OCI-LY3 (cell line): ENCODE data around the gene EDN1.

Experiments used
- H2AFZ ChIP-seq: fragments of 200-600, 300-600 bp; shearing (Covaris generic); 2 replicates; pipeline ENCODE4 v1.6.0; 2014; ENCODE audit warnings: antibody characterized with exemption, low read depth, low read length
- H3K27ac ChIP-seq: fragments of 200-600, 300-600 bp; sonication (generic); 2 replicates; pipeline ENCODE4 v1.5.1; 2014; ENCODE audit warnings: mild to moderate bottlenecking, low read length, moderate library complexity, mixed read lengths
- H3K27me3 ChIP-seq: fragments of 200-600, 300-600 bp; sonication (generic); 2 replicates; pipeline ENCODE4 v1.6.1; 2014; ENCODE audit warnings: low read depth, low read length, mixed read lengths
- H3K36me3 ChIP-seq: fragments of 200-600, 300-600 bp; sonication (generic); replicated peaks from 2 replicates; pipeline ENCODE3; 2014; ENCODE audit warnings: low read depth, low read length, mixed read lengths
- H3K4me1 ChIP-seq: fragments of 300-600, 200-600 bp; sonication (generic); 2 replicates; pipeline ENCODE4 v1.6.1; 2014; ENCODE audit warnings: low read length, mixed read lengths
- H3K4me2 ChIP-seq: fragments of 200-600, 300-600 bp; sonication (generic); 2 replicates; pipeline ENCODE4 v1.6.1; 2014; ENCODE audit warnings: low read length, mixed read lengths
- H3K4me3 ChIP-seq: fragments of 300-600, 200-600 bp; sonication (generic); 2 replicates; pipeline ENCODE4 v1.5.1; 2014; ENCODE audit warnings: antibody characterized with exemption, mild to moderate bottlenecking, low read length, moderate library complexity
- H3K79me2 ChIP-seq: fragments of 300-600, 200-600 bp; shearing (Covaris generic); 2 replicates; pipeline ENCODE4 v1.6.1; 2014; ENCODE audit warnings: mild to moderate bottlenecking, low read length, mixed read lengths
- H3K9ac ChIP-seq: fragments of 300-600, 200-600 bp; shearing (Covaris generic); 2 replicates; pipeline ENCODE4 v1.6.0; 2014; ENCODE audit warnings: mild to moderate bottlenecking, low read length, moderate library complexity
- H3K9me3 ChIP-seq: fragments of 200-600, 300-600 bp; shearing (Covaris generic); 2 replicates; pipeline ENCODE4 v1.6.1; 2014; ENCODE audit warnings: low read length, mixed read lengths; ENCODE audit not compliant: insufficient read depth
- H4K20me1 ChIP-seq: fragments of 200-600, 300-600 bp; sonication (generic); 2 replicates; pipeline ENCODE4 v1.6.1; 2016; ENCODE audit warnings: low read length, mixed read lengths; ENCODE audit not compliant: insufficient read depth
- CTCF ChIP-seq: fragments of 200-600, 300-600 bp; sonication (generic); IDR thresholded peaks from 2 replicates; pipeline ENCODE4 v1.5.1; 2014; ENCODE audit warnings: antibody characterized with exemption, low read length, low read depth
- EZH2phosphoT487 ChIP-seq: fragments of 200-600 bp; shearing (Covaris generic); IDR thresholded peaks from 2 replicates; pipeline ENCODE4 v1.6.1; 2018; ENCODE audit warnings: antibody characterized with exemption, mixed run types, low read depth

EDN1 gene

DNA sequence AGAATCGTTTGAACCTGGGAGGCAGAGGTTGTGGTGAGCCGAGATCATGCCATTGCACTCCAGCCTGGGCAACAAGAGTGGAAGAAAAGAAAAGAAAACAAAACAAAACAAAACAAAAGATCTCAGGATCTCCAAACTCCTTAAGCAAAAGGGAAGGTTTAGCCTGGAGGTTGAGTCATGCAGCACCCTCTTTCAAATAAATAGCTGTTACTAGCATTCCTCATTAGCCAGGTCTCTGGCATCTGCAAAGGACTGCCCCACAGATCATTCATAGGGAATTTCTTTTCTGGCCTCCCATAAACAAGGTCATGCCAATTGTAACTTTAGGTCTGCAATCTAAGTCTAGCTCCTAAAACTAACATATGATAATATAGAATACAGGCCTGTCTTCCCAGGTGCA is 37.2 kb downstream of the EDN1 start:
- H3K4me3 ChIP-seq: no peak overlapping the region
- no peak overlapping the region for H3K9ac ChIP-seq
- H3K9me3 ChIP-seq: no peaks in the 10 kb centered on the region
- no peaks in the 10 kb centered on the region for H4K20me1 ChIP-seq
- H3K27me3 ChIP-seq: peaks cover 18% of the 10 kb centered on the region; the same call in 1 of the 2 replicates
- no peak overlapping the region for H2AFZ ChIP-seq
- H3K79me2 ChIP-seq: no peaks in the 10 kb centered on the region
- TF ChIP-seq EZH2phosphoT487 (no peak), CTCF (no peak)
- no peak overlapping the region for H3K27ac ChIP-seq
- H3K36me3 ChIP-seq: no peaks in the 10 kb centered on the region
- H3K4me1 ChIP-seq: no peaks in the 10 kb centered on the region
- no peak overlapping the region for H3K4me2 ChIP-seq

DNA sequence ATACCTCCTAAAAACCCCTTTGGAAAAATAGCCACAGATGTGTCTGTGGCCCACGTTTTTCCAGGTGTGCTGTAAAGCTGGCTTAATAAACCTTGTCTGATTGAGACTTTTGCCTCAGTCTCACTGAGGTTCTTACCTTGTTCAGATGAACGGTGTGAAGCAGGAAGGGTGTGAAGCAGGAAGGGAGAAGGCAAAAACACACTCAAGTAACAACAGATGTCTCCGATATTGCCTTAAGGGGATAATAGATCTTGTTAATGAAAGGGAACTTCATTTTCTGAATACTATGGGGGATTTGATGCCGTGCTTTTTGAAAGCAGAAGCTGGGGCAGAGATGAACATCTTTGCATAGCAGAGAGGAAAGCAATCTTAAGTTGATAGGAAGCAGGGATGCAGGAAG is 37.8 kb downstream of the EDN1 start:
- TF ChIP-seq CTCF (no peak), EZH2phosphoT487 (no peak)
- peaks cover 2% of the 10 kb centered on the region for H3K4me1 ChIP-seq

GRCh38 chr6:12328701-12329100 is 38.5 kb downstream of the EDN1 start:
- TF ChIP-seq EZH2phosphoT487: no peak
- no peak for TF ChIP-seq CTCF
- Histone ChIP-seq H3K9me3 (no peaks in the 10 kb centered on the region), H3K79me2 (no peaks in the 10 kb centered on the region), H2AFZ (no peak overlapping the region), H3K4me2 (no peak overlapping the region), H3K27ac (no peak overlapping the region), H3K9ac (no peak overlapping the region), H3K27me3 (peaks cover 18% of the 10 kb centered on the region; the same call in 1 of the 2 replicates), H4K20me1 (no peaks in the 10 kb centered on the region), H3K4me3 (no peak overlapping the region), H3K4me1 (peaks cover 7% of the 10 kb centered on the region), H3K36me3 (no peaks in the 10 kb centered on the region)

More for the DNA sequence above, 37.8 kb downstream of the EDN1 start:
- Histone ChIP-seq H3K4me2 (no peak overlapping the region), H3K36me3 (no peaks in the 10 kb centered on the region), H3K9me3 (no peaks in the 10 kb centered on the region), H4K20me1 (no peaks in the 10 kb centered on the region), H3K4me3 (no peak overlapping the region), H3K9ac (no peak overlapping the region), H3K27ac (no peak overlapping the region), H3K79me2 (no peaks in the 10 kb centered on the region), H2AFZ (no peak overlapping the region), H3K27me3 (peaks cover 18% of the 10 kb centered on the region; the same call in 1 of the 2 replicates)

- H3K4me1 ChIP-seq: peaks cover 26% of the 10 kb centered on the region
- no peak overlapping the region for H3K4me2 ChIP-seq
- TF ChIP-seq CTCF: no peak
- TF ChIP-seq EZH2phosphoT487: no peak
- H3K79me2 ChIP-seq: no peaks in the 10 kb centered on the region
- no peak overlapping the region for H2AFZ ChIP-seq
- no peak overlapping the region for H3K4me3 ChIP-seq
- no peaks in the 10 kb centered on the region for H4K20me1 ChIP-seq
- H3K27me3 ChIP-seq: 0 out of 2 replicates have a peak, but pooled peaks cover 9% of the 10 kb centered on the region
- H3K27ac ChIP-seq: no peak overlapping the region
- no peaks in the 10 kb centered on the region for H3K36me3 ChIP-seq
- no peak overlapping the region for H3K9ac ChIP-seq
- no peaks in the 10 kb centered on the region for H3K9me3 ChIP-seq
Measured at GRCh38 chr6:12331474-12331873, 41.3 kb downstream of the EDN1 start.
